ENCODE results near the gene STK32C. TPM values are rescaled to one million over a fixed set of nuclear protein-coding genes. Genes with fewer than 3 reads are reported as not detected.
"Not testable (repeated sequence)": the region's sequence is repeated elsewhere in the genome, so short reads cannot be mapped to it uniquely, and the experiment has no call there.

The STK32C gene
- total RNA-seq, 1 experiment from 2014 or later, result 13.5 TPM

DNA sequence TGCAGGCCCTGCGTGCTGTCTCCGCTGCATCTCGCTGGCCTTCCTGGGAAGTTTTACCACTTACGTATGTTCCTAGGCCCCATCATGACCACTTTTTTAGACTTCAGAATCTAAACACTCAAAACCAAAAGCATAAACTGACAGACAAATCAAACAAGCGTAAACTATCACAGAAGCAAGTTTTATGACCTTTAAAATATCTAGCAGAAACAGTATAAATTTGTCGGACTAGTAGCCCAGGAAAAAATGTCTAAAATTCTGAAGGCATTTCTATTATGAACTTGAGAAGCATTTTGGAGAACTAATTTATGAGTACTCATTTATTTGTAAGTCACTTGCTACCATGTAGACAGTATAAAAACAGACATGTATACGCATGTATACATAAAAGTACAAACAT is 34.8 kb upstream of the STK32C start:
- H3K4me3 Mint-ChIP-seq (ENCODE audit: low read depth, unreplicated experiment), result no peak overlapping the region
- no peak for DNase-seq
- H3K4me1 Mint-ChIP-seq (ENCODE audit: low read depth, unreplicated experiment), result no peaks in the 10 kb centered on the region
- intact Hi-C loops (cut with micrococcal nuclease; ENCODE audit: unreplicated experiment), result no loop called here
- CTCF ChIA-PET, result no interaction called here
- TF ChIP-seq, protein P1, sequence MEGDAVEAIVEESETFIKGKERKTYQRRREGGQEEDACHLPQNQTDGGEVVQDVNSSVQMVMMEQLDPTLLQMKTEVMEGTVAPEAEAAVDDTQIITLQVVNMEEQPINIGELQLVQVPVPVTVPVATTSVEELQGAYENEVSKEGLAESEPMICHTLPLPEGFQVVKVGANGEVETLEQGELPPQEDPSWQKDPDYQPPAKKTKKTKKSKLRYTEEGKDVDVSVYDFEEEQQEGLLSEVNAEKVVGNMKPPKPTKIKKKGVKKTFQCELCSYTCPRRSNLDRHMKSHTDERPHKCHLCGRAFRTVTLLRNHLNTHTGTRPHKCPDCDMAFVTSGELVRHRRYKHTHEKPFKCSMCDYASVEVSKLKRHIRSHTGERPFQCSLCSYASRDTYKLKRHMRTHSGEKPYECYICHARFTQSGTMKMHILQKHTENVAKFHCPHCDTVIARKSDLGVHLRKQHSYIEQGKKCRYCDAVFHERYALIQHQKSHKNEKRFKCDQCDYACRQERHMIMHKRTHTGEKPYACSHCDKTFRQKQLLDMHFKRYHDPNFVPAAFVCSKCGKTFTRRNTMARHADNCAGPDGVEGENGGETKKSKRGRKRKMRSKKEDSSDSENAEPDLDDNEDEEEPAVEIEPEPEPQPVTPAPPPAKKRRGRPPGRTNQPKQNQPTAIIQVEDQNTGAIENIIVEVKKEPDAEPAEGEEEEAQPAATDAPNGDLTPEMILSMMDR (IDR thresholded peaks at IDR 0.05; ENCODE audit: unreplicated experiment), result no peak
- no peaks in the 10 kb centered on the region for H3K9me3 Mint-ChIP-seq (ENCODE audit: low read depth, unreplicated experiment)
- H3K27ac Mint-ChIP-seq (ENCODE audit: unreplicated experiment), result no peak overlapping the region
- H3K36me3 Mint-ChIP-seq (ENCODE audit: insufficient read depth, unreplicated experiment), result peaks cover 10% of the 10 kb centered on the region
- no TSS peak for BruUV-seq (replicated peaks)
- no peaks in the 10 kb centered on the region for H3K27me3 Mint-ChIP-seq (ENCODE audit: unreplicated experiment)

DNA sequence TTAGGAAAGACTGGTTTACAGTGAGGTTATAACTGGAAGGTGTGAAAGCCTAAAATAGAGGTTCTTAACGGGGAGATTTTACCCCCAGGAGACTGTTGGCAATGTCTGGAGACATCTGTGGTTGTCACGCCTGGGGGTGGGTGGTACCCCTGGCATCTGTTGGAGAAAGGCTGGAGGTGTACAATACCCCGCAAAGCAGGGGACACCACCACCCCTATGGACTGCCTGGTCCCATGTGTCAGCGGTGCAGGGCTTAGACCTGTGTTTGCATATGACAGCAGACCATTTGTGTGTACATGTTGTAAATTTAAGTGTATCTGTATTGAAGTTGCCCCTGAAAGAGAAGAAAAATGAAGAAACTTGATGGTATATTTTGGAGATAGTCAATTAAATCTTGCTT is 34.0 kb upstream of the STK32C start:
- Mint-ChIP-seq H3K4me3 (ENCODE audit: low read depth, unreplicated experiment) (no peak overlapping the region), H3K36me3 (ENCODE audit: insufficient read depth, unreplicated experiment) (peaks cover 5% of the 10 kb centered on the region), H3K9me3 (ENCODE audit: low read depth, unreplicated experiment) (no peaks in the 10 kb centered on the region), H3K4me1 (ENCODE audit: low read depth, unreplicated experiment) (no peaks in the 10 kb centered on the region), H3K27me3 (ENCODE audit: unreplicated experiment) (no peaks in the 10 kb centered on the region), H3K27ac (ENCODE audit: unreplicated experiment) (no peak overlapping the region)
- CTCF ChIA-PET, result no interaction called here
- intact Hi-C loops (cut with micrococcal nuclease; ENCODE audit: unreplicated experiment), result no loop called here
- TF ChIP-seq, protein P1 (IDR thresholded peaks at IDR 0.05; ENCODE audit: unreplicated experiment), result no peak
- DNase-seq, result no peak
- no TSS peak for BruUV-seq (replicated peaks)

DNA sequence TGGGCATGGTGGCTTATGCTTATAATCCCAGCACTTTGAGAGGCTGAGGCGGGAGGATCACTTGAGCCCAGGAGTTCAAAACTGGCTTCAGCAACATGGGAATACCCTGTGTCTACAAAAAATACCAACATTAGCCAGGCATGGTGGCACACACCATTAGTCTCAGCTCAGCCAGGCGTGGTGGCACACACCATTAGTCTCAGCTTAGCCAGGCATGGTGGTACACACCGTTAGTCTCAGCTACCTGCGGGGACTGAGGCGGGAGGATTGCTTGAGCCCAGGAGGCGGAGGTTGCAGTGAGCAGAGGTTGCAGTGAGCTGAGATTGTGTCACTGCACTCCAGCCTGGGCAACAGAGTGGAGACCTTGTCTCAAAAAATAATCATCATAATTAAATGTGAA is 33.3 kb upstream of the STK32C start:
- TF ChIP-seq, protein P1 (IDR thresholded peaks at IDR 0.05; ENCODE audit: unreplicated experiment), result no peak
- no peaks in the 10 kb centered on the region for H3K4me1 Mint-ChIP-seq (ENCODE audit: low read depth, unreplicated experiment)
- intact Hi-C loops (cut with micrococcal nuclease; ENCODE audit: unreplicated experiment), result no loop called here
- peaks cover 5% of the 10 kb centered on the region for H3K36me3 Mint-ChIP-seq (ENCODE audit: insufficient read depth, unreplicated experiment)
- H3K9me3 Mint-ChIP-seq (ENCODE audit: low read depth, unreplicated experiment), result no peaks in the 10 kb centered on the region
- CTCF ChIA-PET, result no interaction called here
- H3K4me3 Mint-ChIP-seq (ENCODE audit: low read depth, unreplicated experiment), result no peak overlapping the region
- H3K27me3 Mint-ChIP-seq (ENCODE audit: unreplicated experiment), result no peaks in the 10 kb centered on the region
- BruUV-seq (replicated peaks), result no TSS peak
- DNase-seq, result no peak
- H3K27ac Mint-ChIP-seq (ENCODE audit: unreplicated experiment), result no peak overlapping the region

DNA sequence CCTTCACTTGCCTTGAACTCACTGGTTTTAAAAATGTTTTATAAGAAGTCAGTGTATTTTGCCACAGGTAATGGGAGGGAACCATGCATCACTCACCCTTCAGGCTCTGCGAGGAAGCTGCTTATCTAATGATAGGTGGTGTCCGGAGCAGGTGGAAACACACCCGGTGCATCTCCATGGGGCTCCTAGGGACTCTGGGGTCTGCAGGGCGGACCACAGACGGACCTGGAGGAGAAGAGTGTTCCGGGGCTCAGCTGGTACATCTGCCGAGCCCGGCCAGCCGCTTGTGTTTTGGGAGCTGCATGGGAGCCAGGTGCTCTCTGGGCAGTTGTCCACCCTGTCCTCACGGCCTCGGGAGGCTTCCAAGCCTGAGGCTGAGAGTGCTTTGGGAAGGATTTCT is 31.5 kb upstream of the STK32C start:
- Mint-ChIP-seq H3K36me3 (ENCODE audit: insufficient read depth, unreplicated experiment) (no peaks in the 10 kb centered on the region), H3K27me3 (ENCODE audit: unreplicated experiment) (no peaks in the 10 kb centered on the region), H3K27ac (ENCODE audit: unreplicated experiment) (no peak overlapping the region), H3K4me3 (ENCODE audit: low read depth, unreplicated experiment) (no peak overlapping the region), H3K4me1 (ENCODE audit: low read depth, unreplicated experiment) (no peaks in the 10 kb centered on the region), H3K9me3 (ENCODE audit: low read depth, unreplicated experiment) (no peaks in the 10 kb centered on the region)
- no peak for DNase-seq
- intact Hi-C loops (cut with micrococcal nuclease; ENCODE audit: unreplicated experiment), result no loop called here
- BruUV-seq (replicated peaks), result no TSS peak
- TF ChIP-seq, protein P1 (IDR thresholded peaks at IDR 0.05; ENCODE audit: unreplicated experiment), result no peak
- CTCF ChIA-PET, result no interaction called here

DNA sequence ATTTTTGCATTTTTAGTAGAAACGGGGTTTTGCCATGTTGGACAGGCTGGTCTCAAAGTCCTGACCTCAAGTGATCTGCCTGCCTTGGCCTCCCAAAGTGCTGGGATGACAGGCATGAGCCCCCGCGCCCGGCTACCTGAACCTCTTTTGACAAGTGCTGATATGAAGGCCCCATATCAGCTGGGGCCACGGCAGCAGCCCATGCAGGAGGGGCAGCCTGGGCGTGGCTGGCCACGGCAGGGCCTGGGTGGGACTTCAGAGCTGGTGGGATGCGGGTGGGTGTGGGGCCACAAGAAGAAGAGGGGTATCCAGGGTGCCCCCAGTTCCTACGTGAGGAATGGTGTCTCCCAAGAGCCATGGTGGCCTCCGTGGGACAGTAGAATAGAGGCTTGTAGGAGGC is 31.1 kb upstream of the STK32C start:
- CTCF ChIA-PET, result no interaction called here
- no peak overlapping the region for H3K4me3 Mint-ChIP-seq (ENCODE audit: low read depth, unreplicated experiment)

DNA sequence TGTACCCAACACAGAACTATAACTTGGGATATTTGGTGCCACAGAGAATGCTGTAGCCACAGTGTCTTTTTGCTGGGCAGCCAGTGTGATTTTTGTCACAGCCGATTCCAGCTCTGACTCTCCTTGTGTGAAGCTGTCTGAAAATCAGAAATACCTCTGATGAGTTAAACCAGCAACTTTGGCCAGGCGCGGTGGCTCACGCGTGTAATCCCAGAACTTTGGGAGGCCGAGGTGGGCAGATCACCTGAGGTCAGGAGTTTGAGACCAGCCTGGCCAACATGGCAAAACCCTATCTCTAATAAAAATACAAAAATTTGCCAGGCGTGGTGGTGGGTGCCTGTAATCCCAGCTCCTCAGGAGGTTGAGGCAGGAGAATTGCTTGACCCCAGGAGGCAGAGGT is 30.1 kb upstream of the STK32C start:
- H3K36me3 Mint-ChIP-seq (ENCODE audit: insufficient read depth, unreplicated experiment); DNase-seq; BruUV-seq (replicated peaks); H3K27me3 Mint-ChIP-seq (ENCODE audit: unreplicated experiment); H3K4me1 Mint-ChIP-seq (ENCODE audit: low read depth, unreplicated experiment); intact Hi-C loops (cut with micrococcal nuclease; ENCODE audit: unreplicated experiment); H3K4me3 Mint-ChIP-seq (ENCODE audit: low read depth, unreplicated experiment); H3K27ac Mint-ChIP-seq (ENCODE audit: unreplicated experiment); CTCF ChIA-PET; H3K9me3 Mint-ChIP-seq (ENCODE audit: low read depth, unreplicated experiment): not testable (repeated sequence)

More for the DNA sequence above, 31.1 kb upstream of the STK32C start:
- intact Hi-C loops (cut with micrococcal nuclease; ENCODE audit: unreplicated experiment), result no loop called here
- no peaks in the 10 kb centered on the region for H3K36me3 Mint-ChIP-seq (ENCODE audit: insufficient read depth, unreplicated experiment)
- no peak overlapping the region for H3K27ac Mint-ChIP-seq (ENCODE audit: unreplicated experiment)
- no peaks in the 10 kb centered on the region for H3K9me3 Mint-ChIP-seq (ENCODE audit: low read depth, unreplicated experiment)
- no peak for DNase-seq
- no peaks in the 10 kb centered on the region for H3K4me1 Mint-ChIP-seq (ENCODE audit: low read depth, unreplicated experiment)
- no TSS peak for BruUV-seq (replicated peaks)
- H3K27me3 Mint-ChIP-seq (ENCODE audit: unreplicated experiment), result no peaks in the 10 kb centered on the region
- TF ChIP-seq, protein P1 (IDR thresholded peaks at IDR 0.05; ENCODE audit: unreplicated experiment), result no peak
